Hematopoietic multipotent progenitor cell treated with erythropoietin and hydrocortisone succinate and interleukin-3 and kit ligand, for 6 days (in vitro differentiated cells): Measurements from ENCODE around the gene SUSD3.
A peak's percentile ranks its signal among the peaks of the same experiment; 100 is the strongest.
"Not testable (repeated sequence)": the region's sequence is repeated elsewhere in the genome, so short reads cannot be mapped to it uniquely, and the experiment has no call there.

ENCODE experiments used
- DNase-seq: peaks from one replicate; pipeline ENCODE4 v3.0.0-alpha.2; 2015

The SUSD3 gene

DNA sequence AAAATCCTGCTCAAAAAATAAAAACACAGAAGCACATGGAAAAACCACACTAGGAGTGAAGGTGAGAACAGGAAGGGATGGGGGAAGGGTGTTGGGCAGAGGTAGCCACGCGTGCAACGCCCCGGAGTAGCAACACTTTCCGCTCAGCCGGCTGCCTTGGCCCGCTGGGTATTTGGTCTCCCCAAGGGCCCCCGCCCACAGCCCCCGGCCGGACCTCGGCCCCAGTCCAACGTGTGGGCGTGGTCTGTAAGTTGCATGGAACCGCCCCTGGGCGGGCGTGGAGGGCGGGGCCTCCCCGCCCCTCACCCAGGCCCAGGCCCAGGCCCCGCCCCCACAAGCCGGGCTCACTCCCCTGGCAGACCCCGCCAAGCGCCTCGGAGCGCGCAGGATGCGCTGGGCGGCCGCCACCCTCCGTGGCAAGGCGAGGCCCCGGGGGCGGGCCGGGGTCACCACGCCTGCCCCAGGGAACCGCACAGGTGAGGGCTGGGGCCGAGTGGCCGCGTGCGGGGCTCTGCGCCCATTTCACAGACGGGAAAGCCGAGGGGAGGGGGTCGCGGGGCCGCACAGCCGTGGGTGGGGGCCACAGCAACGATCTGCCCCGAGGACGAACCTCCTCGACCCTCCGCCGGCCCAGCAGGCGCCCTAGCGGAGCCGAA lies at the start of gene SUSD3:
SUSD3 (plus strand) TSS at position 347 of the 656 bp plus-strand sequence; CDS start at position 389, 42 bp downstream.
- peak; percentile 73 for DNase-seq

GRCh38 chr9:93009337-93010015 lies 49.0 kb upstream of the SUSD3 start:
- DNase-seq = no peak

- DNase-seq = no peak
Measured at GRCh38 chr9:93010056-93010455, 48.4 kb upstream of the SUSD3 start.

- no peak for DNase-seq
Measured at GRCh38 chr9:93010704-93011103, 47.8 kb upstream of the SUSD3 start.

DNA sequence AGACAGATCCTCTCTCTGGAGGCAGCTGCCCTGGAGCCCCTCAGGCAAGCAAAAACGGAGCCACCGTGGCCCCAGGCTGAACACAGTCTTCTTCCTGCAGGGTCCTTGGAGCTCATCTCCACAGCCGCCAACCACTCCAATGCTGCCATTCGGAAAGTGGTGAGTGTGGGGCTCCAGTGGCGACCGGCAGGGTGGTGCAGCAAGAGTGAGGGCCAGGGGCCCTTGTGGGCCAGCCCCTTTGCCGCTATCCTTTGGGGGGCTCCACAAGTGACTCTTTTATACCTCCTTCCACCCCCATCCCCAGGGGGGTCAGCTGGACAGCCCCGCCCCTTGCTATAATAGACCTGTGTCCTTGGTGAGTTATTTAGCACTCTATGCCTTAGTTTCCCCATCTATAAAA lies 47.4 kb upstream of the SUSD3 start:
- DNase-seq = no peak

DNA sequence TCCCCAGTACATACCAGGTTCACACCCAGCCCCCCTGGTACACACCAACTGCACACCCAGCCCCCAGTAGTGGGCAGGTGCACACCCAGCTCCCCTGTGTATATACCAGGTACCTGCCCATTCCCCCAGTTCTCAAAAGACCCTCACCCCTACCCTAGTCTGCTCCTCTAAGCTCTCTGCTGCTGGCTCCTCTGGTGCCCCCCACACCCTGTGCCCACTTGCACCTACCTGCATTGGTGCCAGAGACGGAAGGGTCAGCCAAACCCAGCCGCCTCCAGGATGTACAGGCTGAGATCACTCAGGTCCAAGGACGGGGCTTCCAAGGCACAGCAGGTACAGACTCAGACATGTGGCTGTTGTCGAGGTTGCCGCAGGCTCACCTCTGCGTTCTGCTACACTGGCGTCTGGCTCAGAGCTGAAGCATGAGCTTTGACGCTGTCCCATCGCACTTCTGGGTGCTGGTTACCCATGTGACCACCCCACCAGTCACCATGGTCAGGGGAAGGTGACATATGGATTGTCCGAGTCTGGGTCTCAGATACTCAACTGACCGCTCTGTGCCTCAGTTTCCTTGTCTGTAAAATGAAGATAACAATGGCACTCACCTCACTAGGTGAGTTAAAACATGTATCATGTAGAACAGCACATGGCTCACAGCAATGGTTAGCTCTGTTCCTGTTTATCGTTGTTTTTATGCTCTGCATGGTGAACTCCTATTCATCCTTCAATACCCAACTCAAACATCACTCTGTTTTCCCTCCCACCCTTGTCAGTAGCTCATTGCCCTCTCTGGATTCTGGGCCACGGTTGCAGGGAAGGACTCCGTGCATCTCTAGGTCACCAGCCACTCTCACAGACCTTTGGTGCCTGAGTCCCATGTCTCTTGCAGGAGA lies 45.3 kb upstream of the SUSD3 start:
- no peak for DNase-seq

DNA sequence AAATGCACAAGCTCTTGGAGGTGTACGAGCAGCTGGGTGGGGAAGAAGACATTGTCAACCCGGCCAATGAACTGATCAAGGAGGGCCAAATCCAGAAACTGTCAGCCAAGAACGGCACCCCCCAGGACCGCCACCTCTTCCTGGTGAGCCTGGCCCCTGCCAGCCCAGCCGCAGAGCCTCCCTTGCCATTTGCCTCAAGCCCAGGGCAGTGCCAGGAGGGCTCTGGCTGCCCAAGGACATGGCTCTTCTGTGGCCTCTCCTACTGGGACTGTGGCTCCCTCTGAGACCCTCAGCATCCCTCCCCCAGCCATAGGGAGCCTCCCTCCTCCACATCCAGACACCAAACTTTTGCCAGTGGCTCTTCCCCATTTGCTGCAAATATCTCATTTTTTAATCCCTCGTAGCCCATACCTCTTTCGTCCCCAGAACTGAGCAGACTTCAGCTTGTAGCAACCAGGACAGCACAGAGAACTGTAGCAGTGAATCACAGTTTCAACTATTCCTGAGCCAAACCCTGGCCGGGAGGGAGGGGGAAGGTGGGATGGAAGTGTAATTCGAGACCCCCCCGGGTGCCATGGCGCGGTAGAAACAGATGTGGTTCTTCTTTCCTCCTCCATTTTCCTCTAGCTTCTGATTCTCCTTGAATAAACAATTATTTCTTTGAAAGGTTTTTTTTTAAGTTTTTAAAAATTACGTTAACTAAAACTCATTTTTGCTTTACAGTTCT lies 44.5 kb upstream of the SUSD3 start:
- DNase-seq = no peak

GRCh38 chr9:93015190-93015589 lies 43.3 kb upstream of the SUSD3 start:
- DNase-seq = not testable (repeated sequence)

DNA sequence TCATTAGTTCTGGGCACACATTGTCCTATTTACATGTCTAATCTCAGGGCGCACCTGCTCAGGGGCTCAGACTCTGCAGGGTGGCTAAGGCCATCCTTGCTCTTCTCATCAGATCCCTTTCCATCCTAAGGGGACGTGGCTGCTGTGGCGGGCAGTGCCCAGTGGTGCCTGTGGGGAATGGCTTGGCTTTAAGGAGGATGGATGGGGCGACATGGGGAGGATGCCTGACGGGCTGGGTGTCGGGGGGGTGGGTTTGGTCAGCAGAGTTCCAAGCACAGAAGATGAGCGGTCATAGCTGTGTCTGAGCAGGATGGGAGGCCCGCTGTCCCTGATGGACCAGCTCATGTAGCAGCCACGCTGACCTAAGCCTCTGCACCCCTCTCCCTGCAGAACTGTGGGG lies 40.9 kb upstream of the SUSD3 start:
- DNase-seq = no peak

DNA sequence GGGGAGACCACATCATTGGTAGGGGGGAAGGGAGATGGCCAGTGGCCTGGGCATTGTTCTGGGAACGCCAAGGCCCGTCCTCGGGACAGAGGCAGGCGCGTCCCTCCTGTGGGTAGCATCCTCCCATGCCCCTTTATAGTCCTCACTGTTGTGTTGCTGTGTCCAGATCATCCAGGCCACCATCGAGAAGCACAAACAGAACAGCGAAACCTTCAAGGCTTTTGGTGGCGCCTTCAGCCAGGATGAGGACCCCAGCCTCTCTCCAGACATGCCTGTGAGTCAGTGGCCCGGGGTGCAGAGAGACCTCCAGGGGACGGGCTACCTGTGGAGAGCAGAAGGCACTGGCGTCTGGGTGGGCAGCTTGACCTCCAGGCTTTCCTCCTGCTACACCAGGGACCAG lies 38.4 kb upstream of the SUSD3 start:
- no peak for DNase-seq

DNA sequence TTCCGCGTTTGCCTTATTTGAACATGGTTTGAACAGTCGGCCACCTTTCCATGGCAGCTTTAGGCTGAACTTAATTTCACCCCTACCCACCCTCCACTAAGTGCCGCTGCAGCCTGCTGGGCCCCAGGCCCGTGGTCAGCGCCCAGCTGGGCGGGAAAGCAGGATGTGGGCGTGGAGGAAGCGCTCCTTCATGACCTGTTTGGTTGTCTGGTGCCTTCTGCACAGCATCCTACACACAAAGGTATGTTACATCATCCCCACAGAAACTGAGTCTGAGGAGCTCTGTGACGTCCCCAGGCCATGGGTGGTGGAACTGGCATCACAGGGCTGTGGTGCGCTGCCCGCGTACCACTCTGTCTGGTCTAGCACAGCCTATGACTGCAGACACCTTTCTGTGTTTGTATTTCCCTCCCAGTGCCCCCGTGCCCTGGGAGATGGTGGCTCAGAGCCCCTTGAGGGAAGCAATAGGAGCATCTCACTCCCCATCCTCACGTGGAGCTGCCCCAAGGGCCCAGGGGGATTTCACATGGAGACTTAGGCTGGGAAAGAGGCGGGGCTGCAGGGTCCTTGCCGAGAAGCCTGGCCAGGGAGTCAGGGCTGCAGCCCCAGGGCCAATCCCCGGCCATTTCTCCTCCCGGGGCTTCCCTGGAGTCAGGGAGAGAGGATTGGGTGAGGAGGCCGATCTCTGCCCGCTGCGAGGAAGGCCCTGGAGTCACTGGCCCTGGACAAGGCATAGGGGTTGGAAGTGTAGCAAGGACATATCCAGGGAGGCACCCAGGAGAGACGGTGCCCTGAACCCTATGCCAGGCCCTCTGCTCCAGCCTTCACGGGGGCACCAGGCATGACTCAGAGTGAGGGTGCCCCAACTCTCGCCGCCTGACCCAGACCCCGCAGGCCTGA lies 37.5 kb upstream of the SUSD3 start:
- DNase-seq = no peak

DNA sequence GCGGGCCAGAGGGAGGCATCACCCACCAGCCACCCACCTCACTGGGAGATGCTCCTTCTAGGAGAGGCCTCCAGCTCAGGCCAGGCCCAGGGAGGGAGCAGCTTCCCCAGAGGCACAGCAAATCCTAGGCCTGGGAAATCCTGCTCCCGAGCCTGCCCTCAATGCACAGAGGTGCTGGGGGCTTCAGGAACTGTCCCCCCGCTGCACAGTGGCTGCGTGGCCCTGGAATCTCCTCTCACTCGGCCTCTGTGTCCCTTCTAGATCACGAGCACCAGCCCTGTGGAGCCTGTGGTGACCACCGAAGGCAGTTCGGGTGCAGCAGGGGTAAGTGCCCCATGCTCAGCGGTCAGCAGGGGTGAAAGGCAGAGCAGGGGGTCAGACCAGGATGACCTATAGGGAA lies 36.4 kb upstream of the SUSD3 start:
- DNase-seq = no peak

- no peak for DNase-seq
Measured at GRCh38 chr9:93022721-93023520, 35.6 kb upstream of the SUSD3 start.

- DNase-seq = no peak
Measured at GRCh38 chr9:93023521-93023815, 35.0 kb upstream of the SUSD3 start.

- no peak for DNase-seq
Measured at GRCh38 chr9:93024646-93024910, 33.9 kb upstream of the SUSD3 start.

DNA sequence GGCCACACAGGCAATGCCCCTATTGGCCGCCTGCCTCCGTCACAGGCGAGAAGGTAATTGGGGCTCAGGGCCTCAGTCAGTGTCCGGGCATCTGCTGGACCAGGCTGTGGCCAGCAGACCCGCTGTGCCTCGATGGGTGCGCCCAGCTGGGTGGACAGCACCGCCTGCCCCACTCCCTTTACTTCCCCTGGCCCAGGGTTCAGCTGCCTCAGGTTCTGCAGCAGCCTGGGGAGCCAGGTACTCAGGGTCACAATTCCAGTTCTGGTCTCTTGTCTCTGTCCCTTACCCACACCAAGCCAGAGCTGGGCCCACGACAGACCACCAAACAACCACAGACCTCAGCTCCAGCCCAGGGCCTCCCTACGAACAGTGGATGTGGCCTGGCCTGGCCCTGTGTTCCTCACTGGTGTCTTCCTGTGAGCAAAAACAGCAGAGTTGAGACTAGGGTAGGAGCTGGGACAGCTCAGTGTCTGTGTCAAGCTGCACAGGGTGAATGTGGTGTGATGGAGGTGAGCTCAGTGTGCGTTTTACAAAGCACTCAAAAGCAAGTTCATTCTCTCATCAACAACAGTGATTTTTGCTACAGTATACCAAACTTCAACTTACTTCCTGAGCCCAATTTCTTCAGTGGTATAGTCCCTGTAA lies 33.4 kb upstream of the SUSD3 start:
- no peak for DNase-seq

- DNase-seq = no peak
Measured at GRCh38 chr9:93025736-93026135, 32.8 kb upstream of the SUSD3 start.

- DNase-seq = no peak
Measured at GRCh38 chr9:93026640-93027039, 31.9 kb upstream of the SUSD3 start.

DNA sequence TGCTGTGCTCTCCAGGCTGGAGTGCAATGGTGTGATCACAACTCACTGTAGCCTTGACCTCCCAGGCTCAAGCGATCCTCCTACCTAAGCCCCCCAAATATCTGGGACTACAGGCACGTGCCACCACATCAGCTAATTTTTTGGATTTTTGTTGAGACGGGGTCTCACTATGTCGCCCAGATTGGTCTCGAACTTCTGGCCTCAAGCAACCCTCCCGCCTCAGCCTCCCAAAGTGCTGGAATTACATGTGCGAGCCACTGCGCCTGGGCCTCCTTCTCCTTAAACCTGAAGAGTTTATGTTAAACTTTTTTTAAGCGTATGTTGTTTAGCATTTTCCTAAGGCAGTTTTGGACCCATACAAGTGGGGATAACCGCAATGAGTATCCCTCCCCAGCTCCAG lies 30.8 kb upstream of the SUSD3 start:
- DNase-seq = no peak

- DNase-seq = peak; percentile 41
Measured at GRCh38 chr9:93028448-93029006, 30.0 kb upstream of the SUSD3 start.
